Endothelial cell of hepatic sinusoid (primary cell): Measurements from ENCODE around the gene STXBP5L.
"Not testable (repeated sequence)": the region's sequence is repeated elsewhere in the genome, so short reads cannot be mapped to it uniquely, and the experiment has no call there.

ENCODE experiments used
- in situ Hi-C: cut with HindIII; loops from 2 replicates; pipeline ENCODE4 v1.10.0; 2017; ENCODE audit warnings: low sequenced_read_pairs

Gene STXBP5L

GRCh38 chr3:120908030-120908794 is at the start of gene STXBP5L:
Gene STXBP5L (plus strand): TSS chr3:120908205. CDS start chr3:120909579, 1,374 bp downstream.
- in situ Hi-C loops: no loop called here

- in situ Hi-C loops: no loop called here
These were observed 49.5 kb upstream of the STXBP5L start for GRCh38 chr3:120858521-120858920.

DNA sequence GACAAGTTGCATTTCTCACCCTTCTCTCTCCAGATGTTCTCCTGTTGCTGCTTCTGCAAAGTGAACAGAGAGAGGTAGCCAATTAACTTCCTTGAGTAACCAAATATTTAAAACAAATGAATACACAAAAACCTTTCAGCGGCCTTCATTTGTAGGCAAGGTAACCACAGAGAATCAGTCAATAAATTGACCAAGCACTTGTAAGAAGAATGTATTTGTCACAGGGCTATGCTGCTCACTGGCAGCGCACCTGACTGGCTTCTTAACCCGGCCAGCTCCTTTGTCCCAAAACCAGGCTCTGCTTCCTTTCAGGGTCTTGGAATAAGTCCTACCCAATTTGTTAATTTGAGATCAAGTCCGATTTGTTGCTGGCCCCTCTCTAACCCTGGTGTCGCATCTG is 43.5 kb upstream of the STXBP5L start:
- in situ Hi-C loops: no loop called here

- in situ Hi-C loops: no loop called here
These were observed 32.5 kb upstream of the STXBP5L start for GRCh38 chr3:120875507-120875906.

GRCh38 chr3:120875989-120876388 is 32.0 kb upstream of the STXBP5L start:
- in situ Hi-C loops: no loop called here

GRCh38 chr3:120879411-120879810 is 28.6 kb upstream of the STXBP5L start:
- in situ Hi-C loops: no loop called here

GRCh38 chr3:120892921-120893320 is 15.1 kb upstream of the STXBP5L start:
- in situ Hi-C loops: no loop called here

DNA sequence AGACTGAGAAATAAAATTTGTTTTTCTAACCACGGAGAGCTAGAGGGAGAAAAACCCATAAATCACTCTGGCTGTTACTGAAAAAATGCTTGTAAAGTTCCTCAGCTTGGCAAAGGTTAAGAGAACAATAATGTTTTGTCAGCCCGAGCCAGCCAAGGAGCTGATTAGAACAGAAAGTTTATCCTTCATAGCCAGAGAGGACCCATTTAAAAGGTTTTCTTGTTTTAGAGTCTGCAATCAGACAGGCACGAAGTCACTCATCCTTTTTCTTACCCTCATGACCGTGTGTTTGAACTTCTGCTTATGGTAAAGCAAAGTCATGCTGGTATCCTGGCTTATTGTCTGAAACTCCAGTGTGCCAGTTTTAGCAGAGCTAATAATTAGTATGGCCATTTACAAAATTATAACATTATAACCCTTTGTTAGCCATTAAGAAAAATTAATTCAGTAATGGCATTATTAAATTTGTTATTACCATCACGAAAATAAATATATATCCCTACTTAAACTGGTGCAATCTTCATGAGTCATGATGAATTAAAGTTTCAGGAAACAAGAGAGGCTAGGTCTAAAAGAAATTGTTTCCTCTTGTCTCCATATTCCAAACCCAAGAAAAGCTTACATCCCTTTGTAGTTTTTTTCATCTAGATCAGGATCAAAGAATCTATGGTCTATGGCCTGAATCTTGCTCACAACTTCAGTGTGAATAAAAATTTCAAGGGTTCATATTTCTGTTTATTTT is 13.5 kb upstream of the STXBP5L start:
- in situ Hi-C loops: no loop called here

- in situ Hi-C loops: not testable (repeated sequence)
These were observed 6.3 kb upstream of the STXBP5L start for GRCh38 chr3:120901716-120902115.

GRCh38 chr3:120903221-120903620 is 4.8 kb upstream of the STXBP5L start:
- in situ Hi-C loops: no loop called here

GRCh38 chr3:120907659-120908029 is 361 bp upstream of the STXBP5L start:
- in situ Hi-C loops: no loop called here

DNA sequence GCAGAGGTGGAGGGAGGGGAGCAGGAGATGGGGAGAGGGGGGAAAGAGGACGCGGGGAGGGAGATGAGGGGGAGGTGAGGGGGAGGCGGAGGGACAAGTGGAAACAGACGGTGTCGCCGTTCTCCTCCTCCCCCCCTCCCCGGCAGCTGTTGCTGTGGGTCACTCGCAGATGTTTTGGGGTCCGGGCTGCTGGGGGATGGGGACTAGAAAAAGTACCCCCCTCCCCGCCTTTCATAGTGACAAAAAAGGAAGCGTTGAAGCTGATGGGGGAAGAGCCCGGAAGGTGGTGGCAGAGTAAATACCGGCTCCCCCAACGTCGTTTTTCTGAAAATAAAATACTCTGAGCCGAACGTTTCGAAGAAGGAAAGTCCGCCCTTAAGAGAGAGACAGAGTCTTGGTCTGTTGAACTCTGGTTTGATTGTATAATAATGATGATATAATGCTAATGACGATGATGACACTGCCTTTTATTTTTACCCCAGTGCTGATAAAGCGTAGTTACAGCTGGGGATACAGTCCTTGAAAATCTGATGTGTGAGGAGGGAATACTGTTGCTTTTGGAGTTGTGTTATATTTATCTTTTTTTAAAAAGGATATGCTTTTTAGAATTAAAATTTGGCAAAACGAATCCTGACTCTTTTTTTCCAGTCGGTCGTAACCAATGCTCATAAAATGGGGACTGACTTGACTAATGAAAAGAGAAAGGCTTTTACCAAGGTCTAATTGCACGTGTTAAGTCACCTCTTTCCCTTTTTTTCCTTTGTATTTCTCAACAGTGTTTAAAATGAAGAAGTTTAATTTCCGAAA is 993 bp downstream of the STXBP5L start:
- in situ Hi-C loops: no loop called here

GRCh38 chr3:120909602-120909878 is 1.5 kb downstream of the STXBP5L start:
- in situ Hi-C loops: no loop called here

DNA sequence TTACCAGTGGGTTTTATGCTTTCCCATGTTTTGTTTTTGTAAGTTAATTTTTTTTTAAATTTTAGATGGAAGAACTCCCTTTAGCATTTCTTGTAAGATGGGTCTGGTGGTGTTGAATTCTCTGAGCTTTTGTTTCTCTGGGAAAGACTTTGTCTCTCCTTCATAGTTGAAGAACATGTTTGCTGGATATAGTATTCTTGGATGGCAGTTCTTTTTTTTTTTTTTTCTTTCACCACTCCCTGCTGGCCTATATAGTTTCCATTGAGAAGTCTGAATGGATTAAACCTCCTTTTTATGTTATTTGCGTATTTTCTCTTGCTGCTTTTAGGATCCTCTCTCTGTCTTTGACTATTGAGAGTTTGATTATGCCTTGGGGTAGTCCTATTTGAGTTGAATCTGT is 18.1 kb downstream of the STXBP5L start:
- in situ Hi-C loops: no loop called here

- in situ Hi-C loops: no loop called here
These were observed 21.0 kb downstream of the STXBP5L start for GRCh38 chr3:120928991-120929390.

- in situ Hi-C loops: no loop called here
These were observed 23.6 kb downstream of the STXBP5L start for GRCh38 chr3:120931593-120931992.

DNA sequence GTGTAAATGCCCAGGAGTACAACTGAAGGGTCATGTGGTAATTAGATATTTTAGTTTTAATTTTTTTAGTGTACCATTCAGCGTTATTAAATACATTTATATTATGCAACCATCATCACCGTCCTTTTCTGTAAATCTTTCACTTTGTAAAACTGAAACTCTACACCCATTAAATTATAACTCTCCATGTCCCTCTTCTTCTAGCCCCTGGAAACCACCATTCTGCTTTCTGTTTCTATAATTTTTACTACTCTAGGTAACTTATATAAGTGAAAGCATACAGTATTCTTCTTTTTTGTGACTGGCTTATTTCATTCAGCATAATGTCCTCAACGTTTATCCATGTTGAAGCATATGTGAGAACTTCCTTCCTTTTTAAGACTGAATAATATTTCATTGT is 48.1 kb downstream of the STXBP5L start:
- in situ Hi-C loops: no loop called here

- in situ Hi-C loops: no loop called here
These were observed 74.8 kb downstream of the STXBP5L start for GRCh38 chr3:120982608-120983320.

DNA sequence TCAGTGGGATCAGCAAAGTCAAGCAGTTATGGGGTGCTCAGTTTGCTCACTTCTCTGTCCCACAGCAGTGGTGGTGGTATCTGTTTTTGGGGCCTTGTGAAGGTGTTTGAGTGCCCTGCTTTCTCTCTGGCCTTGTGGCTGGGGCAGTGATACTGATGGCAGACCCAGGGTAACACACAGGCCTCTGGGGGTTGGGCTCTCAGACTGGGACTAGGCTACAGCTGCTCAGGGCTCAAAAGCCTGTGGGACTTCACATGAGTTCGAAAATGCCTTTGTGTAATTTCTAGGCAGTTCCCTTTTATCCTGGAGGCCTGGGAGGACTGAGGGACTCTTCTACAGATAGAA is 75.3 kb downstream of the STXBP5L start:
- in situ Hi-C loops: no loop called here

- in situ Hi-C loops: no loop called here
These were observed 75.8 kb downstream of the STXBP5L start for GRCh38 chr3:120983841-120984240.

GRCh38 chr3:120985242-120985641 is 77.2 kb downstream of the STXBP5L start:
- in situ Hi-C loops: no loop called here
